ENCODE results near the gene VHLL. TPM values are rescaled to one million over a fixed set of nuclear protein-coding genes. Genes with fewer than 3 reads are reported as not detected.
A peak's percentile ranks its signal among the peaks of the same experiment; 100 is the strongest.

Gene VHLL
- total and polyA plus RNA-seq, 8 donors, result not detected

GRCh38 chr1:156253634-156254033 lies 45.5 kb downstream of the VHLL start:
- 87 to 96% (median 93%) methylated on average over 3 of the region's 3 CpGs for WGBS, 5 donors
- intact Hi-C loops (cut with DNase I; ENCODE audit: low total_unique reads), result no loop called here
- Histone ChIP-seq H3K36me3 (peaks cover 69 to 99% (median 98%) of the 10 kb centered on the region in 4 donors), H3K27ac (no peak overlapping the region), H3K4me3 (no peak overlapping the region), H3K27me3 (no peaks in the 10 kb centered on the region), H3K4me1 (no peaks in the 10 kb centered on the region), H3K9me3 (no peaks in the 10 kb centered on the region)
- DNase-seq, result no peak
- TF ChIP-seq POLR2A (IDR thresholded peaks at IDR 0.05) (no peak), POLR2AphosphoS5 (IDR thresholded peaks at IDR 0.05) (no peak), CTCF (IDR thresholded peaks at IDR 0.05) (no peak), EP300 (IDR thresholded peaks at IDR 0.05) (no peak)

DNA sequence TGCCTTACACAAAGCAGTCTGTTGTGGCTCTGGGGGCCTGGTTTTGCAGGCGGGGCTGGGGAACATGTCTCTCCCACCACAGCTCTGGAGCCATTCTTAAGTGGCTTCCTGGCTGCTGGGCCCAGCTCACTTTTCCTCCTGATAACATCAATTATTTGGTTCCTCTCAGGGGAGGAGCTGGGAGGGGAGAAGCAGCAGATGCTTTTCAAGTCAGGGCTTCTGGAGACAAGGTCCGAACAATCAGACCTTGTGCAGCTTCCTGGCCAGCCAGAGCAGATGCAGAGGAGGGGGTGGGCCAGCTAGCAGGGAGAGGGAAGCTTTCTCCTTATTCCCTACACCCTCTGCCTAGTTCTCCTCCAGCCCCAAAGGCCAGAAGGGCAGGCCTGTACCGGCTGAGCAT lies 47.6 kb downstream of the VHLL start:
- Histone ChIP-seq H3K4me3 (no peak overlapping the region), H3K36me3 (peaks cover 48 to 78% (median 76%) of the 10 kb centered on the region in 4 donors), H3K27ac (no peak overlapping the region), H3K4me1 (peaks cover 10 to 18% (median 16%) of the 10 kb centered on the region in 4 donors), H3K9me3 (no peaks in the 10 kb centered on the region), H3K27me3 (peaks cover 0 to 4% (median 0%) of the 10 kb centered on the region in 3 donors)
- intact Hi-C loops (cut with DNase I; ENCODE audit: low total_unique reads), result no loop called here
- peak in 1 of 2 donors; percentile 67 for DNase-seq
- WGBS, 5 donors, result 50 to 73% (median 55%) methylated on average over 3 of the region's 3 CpGs
- TF ChIP-seq CTCF (IDR thresholded peaks at IDR 0.05) (no peak), POLR2AphosphoS5 (IDR thresholded peaks at IDR 0.05) (no peak), EP300 (IDR thresholded peaks at IDR 0.05) (no peak), POLR2A (IDR thresholded peaks at IDR 0.05) (no peak)

DNA sequence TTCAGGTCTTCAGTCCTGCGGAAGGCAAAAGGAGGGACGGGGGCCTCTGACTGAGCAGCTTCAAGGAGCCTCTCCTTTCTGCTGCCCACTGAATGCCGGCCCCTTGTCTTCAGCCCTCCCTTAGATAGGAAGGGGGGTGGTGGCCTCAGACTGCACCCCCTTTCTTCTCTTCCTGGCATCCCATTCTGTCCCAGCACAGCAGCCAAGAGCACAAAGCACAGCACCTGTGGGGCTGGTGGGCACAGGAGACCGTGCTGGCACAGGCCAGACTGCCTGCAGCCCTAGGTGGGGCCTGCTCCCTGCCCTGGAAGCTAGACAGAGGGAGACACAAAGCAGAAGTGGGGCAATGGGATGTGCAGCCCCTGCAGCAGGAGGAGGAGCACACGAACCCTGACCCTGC lies 49.5 kb downstream of the VHLL start:
- Histone ChIP-seq H3K27me3 (peaks cover 0 to 23% (median 9%) of the 10 kb centered on the region in 3 donors), H3K36me3 (peaks cover 46 to 58% (median 57%) of the 10 kb centered on the region in 4 donors), H3K9me3 (no peaks in the 10 kb centered on the region), H3K27ac (no peak overlapping the region), H3K4me3 (no peak overlapping the region), H3K4me1 (peaks cover 24 to 37% (median 34%) of the 10 kb centered on the region in 4 donors)
- WGBS, 5 donors, result 82 to 94% (median 88%) methylated on average over 4 to 5 of the region's 5 CpGs
- no peak for TF ChIP-seq EP300 (IDR thresholded peaks at IDR 0.05)
- TF ChIP-seq POLR2AphosphoS5 (IDR thresholded peaks at IDR 0.05), result no peak
- no peak for TF ChIP-seq CTCF (IDR thresholded peaks at IDR 0.05)
- TF ChIP-seq POLR2A (IDR thresholded peaks at IDR 0.05), result no peak
- intact Hi-C loops (cut with DNase I; ENCODE audit: low total_unique reads), result no loop called here
- DNase-seq, result no peak

Other genes starting within 250 kb of the VHLL start
- gene UBQLN4, start 245.5 kb downstream of the VHLL start, total RNA-seq, result 10 to 100 TPM in 3 of 5 donors, 1 to 10 TPM in 2; 6.4 to 41.1 (median 14.0) TPM
- 10 to 100 TPM; 17.3 to 25.5 (median 20.6) TPM for gene UBQLN4, start 245.5 kb downstream of the VHLL start, polyA plus RNA-seq
- gene LAMTOR2, start 244.5 kb downstream of the VHLL start, total RNA-seq, result 10 to 100 TPM in 3 of 5 donors, 1 to 10 TPM in 1, not detected in 1; 7.0 to 40.6 (median 21.4) TPM
- 100 to 1,000 TPM; 123 to 170 (median 158) TPM for gene LAMTOR2, start 244.5 kb downstream of the VHLL start, polyA plus RNA-seq
- gene RAB25, start 238.1 kb downstream of the VHLL start, total RNA-seq, result 100 to 1,000 TPM in 3 of 5 donors, 10 to 100 TPM in 2; 36.7 to 249 (median 216) TPM
- 100 to 1,000 TPM; 126 to 267 (median 168) TPM for gene RAB25, start 238.1 kb downstream of the VHLL start, polyA plus RNA-seq
- 10 to 100 TPM in 1 of 5 donors, 1 to 10 TPM in 2, not detected in 2; 1.5 to 11.0 (median 1.6) TPM for gene MEX3A, start 216.8 kb downstream of the VHLL start, total RNA-seq
- 1 to 10 TPM in 1 of 3 donors, under 1 TPM in 1, not detected in 1; 0.25 to 1.1 TPM for gene MEX3A, start 216.8 kb downstream of the VHLL start, polyA plus RNA-seq
- gene LMNA, start 184.6 kb downstream of the VHLL start, total RNA-seq, result 100 to 1,000 TPM in 4 of 5 donors, 10 to 100 TPM in 1; 53.1 to 630 (median 318) TPM
- gene LMNA, start 184.6 kb downstream of the VHLL start, polyA plus RNA-seq, result 100 to 1,000 TPM; 108 to 201 (median 132) TPM
- gene SEMA4A, start 145.7 kb downstream of the VHLL start, total RNA-seq, result 10 to 100 TPM in 2 of 5 donors, 1 to 10 TPM in 3; 2.6 to 23.3 (median 8.5) TPM
- 10 to 100 TPM in 1 of 3 donors, 1 to 10 TPM in 2; 4.1 to 13.9 (median 4.7) TPM for gene SEMA4A, start 145.7 kb downstream of the VHLL start, polyA plus RNA-seq
- gene SLC25A44, start 105.2 kb downstream of the VHLL start, total RNA-seq, result 1 to 10 TPM; 4.9 to 9.9 (median 7.2) TPM
- 1 to 10 TPM; 5.4 to 9.0 (median 6.8) TPM for gene SLC25A44, start 105.2 kb downstream of the VHLL start, polyA plus RNA-seq
- 10 to 100 TPM in 3 of 5 donors, 1 to 10 TPM in 2; 5.3 to 54.9 (median 15.6) TPM for gene PMF1, start 86.3 kb downstream of the VHLL start, total RNA-seq
- gene PMF1, start 86.3 kb downstream of the VHLL start, polyA plus RNA-seq, result 10 to 100 TPM; 68.7 to 73.5 (median 68.8) TPM
- not detected for gene BGLAP, start 57.1 kb downstream of the VHLL start, total RNA-seq
- gene BGLAP, start 57.1 kb downstream of the VHLL start, polyA plus RNA-seq, result 1 to 10 TPM in 2 of 3 donors, not detected in 1; 1.5 to 1.9 TPM
- gene PAQR6, start 51.3 kb downstream of the VHLL start, total RNA-seq, result 1 to 10 TPM in 2 of 5 donors, under 1 TPM in 1, not detected in 2; 0.43 to 2.9 (median 2.0) TPM
- gene PAQR6, start 51.3 kb downstream of the VHLL start, polyA plus RNA-seq, result 1 to 10 TPM; 1.4 to 4.3 (median 2.0) TPM
- 100 to 1,000 TPM in 1 of 5 donors, 10 to 100 TPM in 4; 29.8 to 199 (median 51.6) TPM for gene SMG5, start 16.5 kb downstream of the VHLL start, total RNA-seq
- 10 to 100 TPM; 20.2 to 29.1 (median 22.3) TPM for gene SMG5, start 16.5 kb downstream of the VHLL start, polyA plus RNA-seq
- 10 to 100 TPM in 2 of 5 donors, 1 to 10 TPM in 2, not detected in 1; 1.1 to 21.4 (median 9.4) TPM for gene TMEM79, start 15.0 kb downstream of the VHLL start, total RNA-seq
- gene TMEM79, start 15.0 kb downstream of the VHLL start, polyA plus RNA-seq, result 10 to 100 TPM in 1 of 3 donors, 1 to 10 TPM in 2; 1.5 to 24.9 (median 2.7) TPM
- 10 to 100 TPM in 4 of 5 donors, 1 to 10 TPM in 1; 1.4 to 92.9 (median 19.7) TPM for gene GLMP, start 3.6 kb downstream of the VHLL start, total RNA-seq
- 10 to 100 TPM; 20.8 to 37.4 (median 35.9) TPM for gene GLMP, start 3.6 kb downstream of the VHLL start, polyA plus RNA-seq
- gene CCT3, start 39.0 kb upstream of the VHLL start, total RNA-seq, result 100 to 1,000 TPM in 3 of 5 donors, 10 to 100 TPM in 2; 39.1 to 252 (median 124) TPM
- gene CCT3, start 39.0 kb upstream of the VHLL start, polyA plus RNA-seq, result 100 to 1,000 TPM; 110 to 122 (median 115) TPM
- not detected for gene TSACC, start 39.2 kb upstream of the VHLL start, total RNA-seq
- under 1 TPM in 1 of 3 donors, not detected in 2; 0.98 TPM for gene TSACC, start 39.2 kb upstream of the VHLL start, polyA plus RNA-seq
- gene RHBG, start 69.9 kb upstream of the VHLL start, total RNA-seq, result not detected
- under 1 TPM in 1 of 3 donors, not detected in 2; 0.70 TPM for gene RHBG, start 69.9 kb upstream of the VHLL start, polyA plus RNA-seq
- 100 to 1,000 TPM in 1 of 5 donors, 10 to 100 TPM in 4; 14.3 to 136 (median 62.5) TPM for gene MEF2D, start 201.5 kb upstream of the VHLL start, total RNA-seq
- gene MEF2D, start 201.5 kb upstream of the VHLL start, polyA plus RNA-seq, result 10 to 100 TPM in 2 of 3 donors, 1 to 10 TPM in 1; 7.7 to 15.6 (median 14.5) TPM

Measured in stomach (tissue), 9 donors.